ENCODE results near the gene ZNF14. TPM values are rescaled to one million over a fixed set of nuclear protein-coding genes. Genes with fewer than 3 reads are reported as not detected.
"Not testable (repeated sequence)": the region's sequence is repeated elsewhere in the genome, so short reads cannot be mapped to it uniquely, and the experiment has no call there.

The ZNF14 gene
- total RNA-seq, result 1 to 10 TPM; 6.9 to 9.4 (median 8.1) TPM

GRCh38 chr19:19732579-19733501, at the start of gene ZNF14:
Gene ZNF14 (minus strand): TSS chr19:19733112. CDS start chr19:19732958, 154 bp downstream.
- TF ChIP-seq CTCF (IDR thresholded peaks at IDR 0.05), result no peak
- peak in 1 of 2 donors; percentile 63 for TF ChIP-seq POLR2A (IDR thresholded peaks at IDR 0.05)
- intact Hi-C loops (cut with DNase I; ENCODE audit: low total_unique reads), result no loop called here
- peak; percentile 92 to 98 for DNase-seq (ENCODE audit: low spot score in 2 of 2)
- H3K4me3 ChIP-seq (ENCODE audit: low read depth, poor library complexity, severe bottlenecking), result peak within 1 kb of the TSS; percentile 72
- WGBS, 2 donors, result 1% methylated on average over 29 to 54 of the region's 61 CpGs

- WGBS, 2 donors, result 85 to 90% methylated on average over 6 of the region's 6 CpGs
- intact Hi-C loops (cut with DNase I; ENCODE audit: low total_unique reads), result not testable (repeated sequence)
Observed at GRCh38 chr19:19781791-19782190, 48.9 kb upstream of the ZNF14 start.

GRCh38 chr19:19778666-19779065, 45.8 kb upstream of the ZNF14 start:
- intact Hi-C loops (cut with DNase I; ENCODE audit: low total_unique reads), result no loop called here
- TF ChIP-seq POLR2A (IDR thresholded peaks at IDR 0.05), result no peak
- DNase-seq (ENCODE audit: low spot score in 2 of 2), result no peak
- WGBS, 2 donors, result 79 to 84% methylated on average over 2 of the region's 2 CpGs
- no peak overlapping the region for H3K4me3 ChIP-seq (ENCODE audit: low read depth, poor library complexity, severe bottlenecking)

More at GRCh38 chr19:19781791-19782190, 48.9 kb upstream of the ZNF14 start:
- not testable (repeated sequence) for DNase-seq (ENCODE audit: low spot score in 2 of 2); H3K4me3 ChIP-seq (ENCODE audit: low read depth, poor library complexity, severe bottlenecking)

GRCh38 chr19:19777692-19778091, 44.8 kb upstream of the ZNF14 start:
- 77 to 84% methylated on average over 5 of the region's 5 CpGs for WGBS, 2 donors
- TF ChIP-seq CTCF (IDR thresholded peaks at IDR 0.05) (no peak), POLR2A (IDR thresholded peaks at IDR 0.05) (no peak)
- DNase-seq (ENCODE audit: low spot score in 2 of 2), result no peak
- H3K4me3 ChIP-seq (ENCODE audit: low read depth, poor library complexity, severe bottlenecking), result no peak overlapping the region
- intact Hi-C loops (cut with DNase I; ENCODE audit: low total_unique reads), result no loop called here

- intact Hi-C loops (cut with DNase I; ENCODE audit: low total_unique reads), result no loop called here
- TF ChIP-seq POLR2A (IDR thresholded peaks at IDR 0.05) (no peak), CTCF (IDR thresholded peaks at IDR 0.05) (no peak)
- peak; percentile 98 to 99 for DNase-seq (ENCODE audit: low spot score in 2 of 2)
- 0 to 1% methylated on average over 21 to 29 of the region's 36 CpGs for WGBS, 2 donors
- H3K4me3 ChIP-seq (ENCODE audit: low read depth, poor library complexity, severe bottlenecking), result peak overlapping the region; percentile 47
Observed at GRCh38 chr19:19776206-19777008, 43.5 kb upstream of the ZNF14 start.

GRCh38 chr19:19775891-19776205, 42.9 kb upstream of the ZNF14 start:
- TF ChIP-seq POLR2A (IDR thresholded peaks at IDR 0.05), result no peak
- TF ChIP-seq CTCF (IDR thresholded peaks at IDR 0.05), result no peak
- intact Hi-C loops (cut with DNase I; ENCODE audit: low total_unique reads), result no loop called here
- peak overlapping the region; percentile 43 for H3K4me3 ChIP-seq (ENCODE audit: low read depth, poor library complexity, severe bottlenecking)
- 1% methylated on average over 11 of the region's 11 CpGs for WGBS, 2 donors
- DNase-seq (ENCODE audit: low spot score in 2 of 2), result no peak
